HL-60/S4 treated with phorbol 12-myristate 13-acetate at 8.2 ng/mL for 4 days and 3 days (cell line): Measurements from ENCODE around the gene TBC1D24.

Experiments
- in situ Hi-C: fragments of 300-500 bp; cut with MboI; formaldehyde crosslinking; loops from 2 replicates; pipeline ENCODE4 v1.15.0; 2022; ENCODE audit warnings: low sequenced_read_pairs

TBC1D24 gene

DNA sequence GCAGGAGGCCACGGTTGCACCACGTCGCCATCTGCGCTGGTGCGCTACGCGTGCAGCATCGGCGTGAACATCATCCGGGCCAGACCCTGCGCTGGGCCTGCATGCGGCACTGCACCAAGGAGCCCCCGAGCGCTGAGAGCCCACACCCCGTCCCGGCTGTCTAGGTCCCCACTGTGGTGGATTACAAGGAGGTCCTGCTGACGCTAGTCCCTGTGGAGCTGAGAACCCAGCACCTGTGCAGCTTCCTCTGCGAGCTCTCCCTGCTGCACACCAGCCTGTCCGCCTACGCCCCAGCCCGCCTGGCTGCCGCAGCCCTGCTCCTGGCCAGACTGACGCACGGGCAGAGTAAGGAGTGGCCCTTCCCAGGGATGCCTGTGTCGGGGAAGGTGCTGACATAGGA lies 25.8 kb upstream of the TBC1D24 start:
- in situ Hi-C loops, result no loop called here

DNA sequence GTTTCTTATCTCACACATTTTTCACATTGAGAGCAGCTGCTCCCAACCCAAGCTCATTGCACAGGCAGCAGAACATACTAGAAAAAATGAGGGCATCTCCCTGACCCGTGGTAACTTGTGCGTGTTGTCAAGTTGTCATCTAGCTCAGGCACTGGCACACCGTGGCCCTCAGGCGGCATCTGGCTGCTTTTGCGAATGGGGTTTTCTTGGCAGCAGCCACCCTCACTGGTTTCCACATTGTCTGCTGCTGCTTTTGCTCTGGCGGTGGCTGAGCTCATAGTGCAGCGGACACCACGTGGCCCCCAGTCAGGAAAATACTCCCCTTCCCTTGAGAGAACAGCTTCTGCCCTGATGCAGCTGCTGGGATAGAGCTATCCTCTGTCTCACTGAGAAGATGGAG lies 24.4 kb upstream of the TBC1D24 start:
- in situ Hi-C loops, result no loop called here

DNA sequence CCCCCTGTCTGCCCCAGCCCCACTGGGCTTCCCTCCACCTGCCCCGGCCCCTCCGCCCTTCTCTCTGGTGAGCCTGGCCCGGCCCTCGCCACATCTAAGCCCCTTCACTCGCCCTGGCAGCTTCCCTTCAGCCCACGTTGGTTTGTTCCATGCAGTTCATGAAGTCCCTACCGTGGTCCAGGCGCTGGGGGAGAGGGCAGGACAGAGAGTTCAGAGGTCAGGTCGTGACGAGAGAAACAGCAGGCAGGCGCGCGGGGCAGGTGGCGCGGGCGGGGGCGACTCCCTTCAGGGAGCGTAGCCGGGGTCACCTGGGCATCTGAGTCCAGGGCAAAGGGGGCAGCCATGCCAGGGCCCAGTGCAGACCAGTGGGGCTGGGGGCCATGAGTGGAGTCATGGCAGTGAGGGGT lies 23.9 kb upstream of the TBC1D24 start:
- in situ Hi-C loops, result no loop called here

DNA sequence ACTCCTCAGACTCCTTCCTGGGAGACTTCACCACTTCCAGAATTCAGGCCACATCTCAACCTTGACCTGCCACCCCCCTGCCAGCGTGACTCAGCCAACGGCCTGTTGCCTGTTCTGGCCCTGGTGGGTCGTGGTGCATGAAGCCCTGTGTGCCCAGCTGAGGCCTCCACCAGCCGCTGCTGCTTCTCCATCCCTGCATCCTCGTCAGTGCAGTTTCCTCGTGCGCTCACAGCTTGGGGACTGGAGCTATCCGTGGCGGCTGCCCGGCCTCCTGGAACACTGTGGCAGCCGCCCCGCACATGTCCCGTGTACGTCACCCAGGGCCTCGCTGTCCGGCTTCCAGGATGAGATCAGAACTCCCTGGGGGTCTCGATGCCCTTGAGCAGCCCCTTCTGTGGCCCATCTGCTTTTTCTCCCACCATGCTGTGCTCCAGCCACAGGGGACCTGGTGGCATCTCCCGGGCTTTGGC lies 23.0 kb upstream of the TBC1D24 start:
- in situ Hi-C loops, result no loop called here

DNA sequence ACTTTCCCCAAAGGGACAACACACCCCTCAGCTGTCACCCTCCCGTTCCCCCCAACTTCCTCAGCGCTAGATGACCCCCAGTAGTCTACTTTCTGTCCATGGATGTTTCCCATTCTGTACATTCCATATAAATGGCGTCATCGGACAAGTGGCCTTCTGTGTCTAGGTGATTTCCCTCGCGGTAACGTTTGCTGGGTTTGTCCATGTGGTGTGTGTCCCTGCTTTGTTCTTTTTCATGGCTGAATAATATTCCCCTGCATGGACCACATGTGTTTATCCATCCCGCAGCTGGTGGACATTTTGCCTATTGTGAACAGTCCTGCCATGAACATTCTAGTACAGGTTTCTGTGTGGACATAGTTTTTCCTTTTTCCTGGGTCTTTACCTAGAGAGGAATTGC lies 22.3 kb upstream of the TBC1D24 start:
- in situ Hi-C loops, result no loop called here

DNA sequence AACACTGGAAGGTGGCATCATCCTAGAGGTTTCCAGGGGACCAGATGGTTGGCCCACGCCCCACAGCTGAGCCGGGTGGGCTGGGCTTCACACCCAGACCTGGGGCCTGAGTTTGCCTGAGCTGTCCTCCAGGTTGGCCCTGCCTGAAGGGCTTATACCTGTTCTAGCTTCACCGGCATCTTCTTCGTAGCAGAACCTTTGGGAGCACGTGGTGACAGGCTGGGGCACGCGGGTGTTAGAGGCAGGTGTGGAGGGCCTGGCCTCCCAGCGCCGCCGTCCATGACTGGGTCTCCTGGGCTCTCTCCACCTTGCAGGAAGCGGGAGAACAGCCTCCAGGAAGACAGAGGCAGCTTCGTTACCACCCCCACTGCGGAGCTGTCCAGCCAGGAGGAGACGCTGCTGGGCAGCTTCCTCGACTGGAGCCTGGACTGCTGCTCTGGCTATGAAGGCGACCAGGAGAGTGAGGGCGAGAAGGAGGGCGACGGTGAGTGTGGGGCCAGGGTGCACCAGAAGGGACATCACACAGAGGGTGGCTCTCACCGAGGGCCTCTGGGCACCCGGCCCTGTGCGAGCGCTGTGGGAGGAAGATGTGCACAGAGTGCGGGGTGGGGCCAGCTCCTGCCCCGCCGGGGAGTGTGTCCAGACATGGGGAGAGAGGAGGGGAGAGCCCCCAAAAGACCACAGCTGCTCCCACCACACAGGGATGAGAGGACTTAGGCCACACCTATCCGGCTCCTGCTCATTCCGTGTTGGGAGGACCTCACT lies 19.7 kb upstream of the TBC1D24 start:
- in situ Hi-C loops, result no loop called here

DNA sequence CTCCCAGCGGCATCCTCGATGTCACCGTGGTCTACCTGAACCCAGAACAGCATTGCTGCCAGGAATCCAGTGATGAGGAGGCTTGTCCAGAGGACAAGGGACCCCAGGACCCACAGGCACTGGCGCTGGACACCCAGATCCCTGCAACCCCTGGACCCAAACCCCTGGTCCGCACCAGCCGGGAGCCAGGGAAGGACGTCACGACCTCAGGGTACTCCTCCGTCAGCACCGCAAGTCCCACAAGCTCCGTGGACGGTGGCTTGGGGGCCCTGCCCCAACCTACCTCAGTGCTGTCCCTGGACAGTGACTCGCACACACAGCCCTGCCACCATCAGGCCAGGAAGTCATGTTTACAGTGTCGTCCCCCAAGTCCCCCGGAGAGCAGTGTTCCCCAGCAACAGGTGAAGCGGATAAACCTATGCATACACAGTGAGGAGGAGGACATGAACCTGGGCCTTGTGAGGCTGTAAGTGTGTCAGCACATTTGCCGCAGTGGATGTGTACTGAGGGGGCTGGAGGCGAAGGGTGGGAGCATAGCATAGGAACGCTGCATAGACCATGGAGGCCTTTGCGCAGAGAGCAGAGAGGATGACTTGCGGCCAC lies 18.3 kb upstream of the TBC1D24 start:
- in situ Hi-C loops, result no loop called here

DNA sequence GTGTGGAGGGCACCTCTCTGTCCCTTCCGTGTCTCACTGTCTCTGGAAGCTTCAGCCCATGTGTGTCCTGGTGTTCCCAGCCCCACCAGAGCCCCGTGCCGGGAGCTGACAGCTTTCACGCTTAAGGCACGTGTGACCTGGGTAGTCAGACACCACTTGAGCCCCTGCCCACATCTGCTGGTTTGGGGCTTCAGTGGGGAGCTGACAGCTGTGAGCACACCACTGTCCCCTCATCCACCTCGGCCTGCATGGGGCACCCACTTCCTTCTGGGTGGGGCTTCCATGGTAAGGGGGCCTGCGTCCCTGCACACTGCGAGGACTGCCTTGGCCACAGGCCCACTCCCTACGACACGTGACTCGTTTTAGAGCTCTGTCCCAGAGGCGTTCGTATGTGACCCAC lies 17.7 kb upstream of the TBC1D24 start:
- in situ Hi-C loops, result no loop called here

DNA sequence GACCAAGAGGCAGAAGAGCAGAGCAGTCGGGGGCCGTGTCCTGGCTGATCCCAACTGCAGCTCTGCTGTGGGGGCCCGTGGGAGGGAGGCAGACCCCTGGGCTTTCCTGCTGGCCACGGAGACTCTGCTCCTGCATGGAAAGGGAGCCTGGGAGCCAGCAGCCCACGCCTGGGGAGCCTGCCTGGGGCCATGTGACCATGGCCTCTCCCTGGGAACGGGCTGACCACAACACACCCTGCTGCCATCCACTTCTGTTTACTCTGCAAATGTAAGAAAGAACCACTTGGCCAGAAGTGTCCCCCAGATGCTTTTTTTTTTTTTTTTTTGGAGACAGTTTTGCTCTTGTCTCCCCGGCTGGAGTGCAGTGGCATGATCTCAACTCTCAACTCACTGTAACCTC lies 17.0 kb upstream of the TBC1D24 start:
- in situ Hi-C loops, result no loop called here

DNA sequence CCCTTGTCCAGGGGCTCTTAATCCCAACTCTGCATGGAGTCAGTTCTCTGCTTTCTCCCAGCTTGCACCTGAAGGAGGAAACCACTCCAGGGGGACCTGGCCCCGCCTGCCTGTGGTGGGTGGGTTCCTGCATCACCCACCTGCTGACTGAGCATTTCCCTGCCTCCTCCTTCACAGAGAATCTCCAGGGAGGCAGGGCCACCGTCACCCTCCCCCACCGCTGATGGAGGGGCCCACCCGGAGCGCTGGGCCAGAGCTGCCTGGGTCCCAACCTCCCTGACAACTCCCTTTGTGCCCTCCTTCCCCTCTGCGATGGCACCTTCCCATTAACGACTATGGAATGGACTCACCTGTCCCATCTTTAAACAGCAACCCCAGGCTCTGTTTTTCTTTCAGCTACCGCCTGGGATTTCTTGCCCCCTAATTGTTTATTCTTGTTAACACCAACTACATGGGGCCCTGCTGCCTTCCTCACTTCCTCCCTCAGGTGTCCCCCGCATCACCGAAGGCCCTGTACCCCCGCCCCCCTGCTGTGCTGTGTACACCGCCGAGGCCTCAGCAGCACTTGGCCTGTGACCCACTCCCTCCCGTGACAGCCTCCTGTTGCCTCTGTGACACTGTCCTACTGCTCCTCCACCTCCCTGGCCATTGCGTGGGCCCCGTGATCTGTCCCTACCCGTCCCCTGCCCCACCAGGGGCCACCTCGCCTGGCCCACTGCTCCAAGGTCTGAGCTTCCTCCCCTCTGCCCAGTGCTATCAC lies 15.9 kb upstream of the TBC1D24 start:
- in situ Hi-C loops, result no loop called here

DNA sequence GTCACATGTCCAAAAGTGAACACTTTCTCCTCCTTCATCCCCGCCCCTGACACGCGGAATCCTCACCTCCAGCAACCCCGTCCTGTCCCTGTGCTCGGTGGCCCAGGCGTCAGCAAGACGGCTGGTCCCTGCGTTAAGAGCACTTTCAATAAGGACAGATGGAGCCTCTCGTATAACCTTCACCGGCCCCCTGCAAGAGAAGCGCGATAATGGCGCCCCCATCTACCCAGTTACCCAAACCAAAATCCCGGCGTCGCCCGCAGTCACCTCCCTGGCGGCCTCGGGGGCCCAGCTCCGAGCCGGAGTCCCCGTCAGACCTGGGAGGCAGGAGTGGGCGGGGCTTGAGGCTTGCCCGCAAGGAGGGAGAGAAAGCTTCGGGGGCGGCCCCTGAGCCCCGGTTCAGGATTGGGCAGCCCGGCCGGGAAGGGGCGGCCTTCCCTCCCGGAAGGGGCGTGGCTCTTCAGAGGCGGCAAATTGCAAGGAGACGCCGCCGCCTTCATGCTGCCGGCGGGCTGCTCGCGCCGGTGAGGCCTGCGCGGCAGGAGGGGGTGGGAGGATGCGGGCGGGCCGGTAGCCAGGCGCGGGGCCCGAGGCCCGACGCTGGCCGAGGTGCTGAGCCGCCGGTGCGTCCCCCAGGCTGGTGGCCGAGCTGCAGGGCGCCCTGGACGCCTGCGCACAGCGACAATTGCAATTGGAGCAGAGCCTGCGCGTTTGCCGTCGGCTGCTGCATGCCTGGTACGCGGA lies 15.1 kb upstream of the TBC1D24 start, which contains the start of gene TEDC2:
TSS of gene TEDC2 (plus strand) at position 463 of the 744 bp plus-strand sequence. CDS start at position 499, 36 bp downstream.
- in situ Hi-C loops, result no loop called here

DNA sequence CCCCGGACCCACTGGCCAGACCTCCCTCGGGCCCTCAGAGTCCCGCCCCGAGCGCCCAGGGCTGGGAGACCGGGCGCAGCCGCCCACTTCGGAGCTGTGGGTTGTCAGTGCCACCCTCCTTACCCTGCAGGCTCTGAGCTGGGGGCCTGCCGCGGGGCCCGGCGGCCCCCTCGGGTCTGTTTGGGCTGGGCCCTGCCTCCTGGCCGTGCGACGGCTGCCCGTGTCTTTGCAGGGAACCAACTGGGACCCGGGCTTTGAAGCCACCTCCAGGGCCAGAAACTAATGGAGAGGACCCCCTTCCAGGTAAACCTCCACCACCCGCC lies 14.6 kb upstream of the TBC1D24 start:
- in situ Hi-C loops, result no loop called here

DNA sequence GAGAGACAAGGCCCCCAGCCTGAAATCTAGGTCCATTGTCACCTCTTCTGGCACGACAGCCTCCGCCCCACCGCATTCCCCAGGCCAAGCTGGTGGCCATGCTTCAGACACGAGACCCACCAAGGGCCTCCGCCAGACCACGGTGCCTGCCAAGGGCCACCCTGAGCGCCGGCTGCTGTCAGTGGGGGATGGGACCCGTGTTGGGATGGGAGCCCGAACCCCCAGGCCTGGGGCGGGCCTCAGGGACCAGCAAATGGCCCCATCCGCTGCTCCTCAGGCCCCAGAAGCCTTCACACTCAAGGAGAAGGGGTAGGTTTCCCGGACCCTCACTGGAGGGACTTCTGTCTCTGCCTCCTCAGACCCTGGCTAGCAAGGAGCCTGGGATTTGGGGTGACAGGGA lies 14.0 kb upstream of the TBC1D24 start:
- in situ Hi-C loops, result no loop called here

DNA sequence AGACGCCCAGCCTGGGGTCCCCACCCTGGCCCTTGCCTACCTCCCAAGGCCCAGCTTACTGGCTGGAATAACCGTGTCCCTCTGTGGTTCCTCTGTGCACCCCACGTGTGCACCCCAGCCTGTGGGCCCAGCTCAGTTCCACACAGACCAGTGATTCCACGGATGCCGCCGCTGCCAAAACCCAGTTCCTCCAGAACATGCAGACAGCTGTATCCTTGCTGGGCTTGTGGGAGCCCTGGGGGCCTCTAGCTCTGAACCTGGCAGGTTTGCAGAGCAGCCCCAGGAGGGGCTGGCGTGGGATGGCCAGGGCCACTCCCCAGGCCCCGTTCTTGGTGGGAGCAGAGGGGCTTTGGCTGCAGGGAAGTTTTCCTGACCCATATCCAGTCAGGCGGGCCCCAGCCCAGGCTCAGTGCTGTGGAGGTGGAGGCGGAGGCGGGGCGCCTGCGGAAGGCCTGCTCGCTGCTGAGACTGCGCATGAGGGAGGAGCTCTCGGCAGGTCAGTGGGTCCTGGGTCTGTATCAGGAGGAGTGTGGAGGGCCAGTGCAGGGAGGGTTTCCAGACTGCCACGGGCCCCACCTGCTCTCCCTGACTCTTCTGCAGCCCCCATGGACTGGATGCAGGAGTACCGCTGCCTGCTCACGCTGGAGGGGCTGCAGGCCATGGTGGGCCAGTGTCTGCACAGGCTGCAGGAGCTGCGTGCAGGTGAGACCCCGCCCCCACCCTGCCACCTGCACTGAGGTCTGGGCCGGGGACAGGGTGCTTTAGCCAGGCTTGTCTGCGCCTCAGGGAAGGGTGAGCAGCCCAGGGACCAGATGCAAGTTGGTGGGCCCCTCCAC lies 12.7 kb upstream of the TBC1D24 start:
- in situ Hi-C loops, result no loop called here

DNA sequence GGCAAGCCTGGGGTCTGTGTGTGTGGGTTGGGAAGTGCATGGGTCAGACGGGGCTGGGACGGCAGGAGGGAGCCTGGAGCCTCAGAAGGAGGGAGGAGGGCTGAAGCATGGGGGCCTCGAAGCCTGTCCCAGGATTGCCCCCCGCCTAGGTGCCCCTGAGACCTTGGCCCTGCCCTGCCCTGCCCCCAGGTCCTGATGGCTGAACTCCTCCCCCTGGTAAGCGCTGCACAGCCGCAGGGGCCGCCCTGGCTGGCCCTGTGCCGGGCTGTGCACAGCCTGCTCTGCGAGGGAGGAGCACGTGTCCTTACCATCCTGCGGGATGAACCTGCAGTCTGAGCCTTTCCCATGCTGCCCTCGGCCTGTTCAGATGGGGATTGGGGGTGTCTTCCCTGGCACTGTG lies 10.6 kb upstream of the TBC1D24 start:
- in situ Hi-C loops, result no loop called here

DNA sequence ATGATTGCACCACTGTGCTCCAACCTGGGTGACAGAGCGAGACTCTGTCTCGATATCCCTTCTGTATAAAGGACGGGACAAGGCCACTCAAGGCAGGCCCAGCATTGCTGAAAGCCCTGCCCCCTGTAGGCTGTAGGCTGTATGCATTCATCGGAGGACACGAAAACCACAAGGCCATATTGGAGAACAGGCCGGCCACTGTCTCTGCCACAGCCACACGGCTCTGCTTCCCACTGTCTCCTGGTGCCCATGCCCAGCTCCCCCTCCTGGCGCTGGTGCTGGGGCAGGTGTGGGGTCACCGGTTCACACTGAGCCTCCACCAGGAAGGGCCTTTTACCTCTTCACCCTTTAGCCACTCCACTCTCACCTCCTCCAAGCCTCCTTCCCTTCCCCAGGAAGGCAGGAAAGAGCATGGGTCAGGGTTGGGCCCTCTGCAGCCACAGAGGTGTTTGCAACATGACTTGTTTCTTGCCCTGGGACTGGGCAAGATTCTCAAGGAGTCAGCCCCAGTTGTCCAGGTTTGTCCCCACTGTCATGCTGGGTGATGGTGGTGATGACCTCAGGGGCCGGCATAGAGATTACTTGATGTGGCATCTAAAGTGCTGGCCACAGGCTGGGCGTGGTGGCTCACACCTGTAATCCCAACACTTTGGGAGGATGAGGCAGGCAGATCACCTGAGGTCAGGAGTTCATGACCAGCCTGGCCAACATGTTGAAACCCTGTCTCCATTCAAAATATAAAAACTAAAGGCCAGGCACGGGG lies 9.1 kb upstream of the TBC1D24 start:
- in situ Hi-C loops, result no loop called here

DNA sequence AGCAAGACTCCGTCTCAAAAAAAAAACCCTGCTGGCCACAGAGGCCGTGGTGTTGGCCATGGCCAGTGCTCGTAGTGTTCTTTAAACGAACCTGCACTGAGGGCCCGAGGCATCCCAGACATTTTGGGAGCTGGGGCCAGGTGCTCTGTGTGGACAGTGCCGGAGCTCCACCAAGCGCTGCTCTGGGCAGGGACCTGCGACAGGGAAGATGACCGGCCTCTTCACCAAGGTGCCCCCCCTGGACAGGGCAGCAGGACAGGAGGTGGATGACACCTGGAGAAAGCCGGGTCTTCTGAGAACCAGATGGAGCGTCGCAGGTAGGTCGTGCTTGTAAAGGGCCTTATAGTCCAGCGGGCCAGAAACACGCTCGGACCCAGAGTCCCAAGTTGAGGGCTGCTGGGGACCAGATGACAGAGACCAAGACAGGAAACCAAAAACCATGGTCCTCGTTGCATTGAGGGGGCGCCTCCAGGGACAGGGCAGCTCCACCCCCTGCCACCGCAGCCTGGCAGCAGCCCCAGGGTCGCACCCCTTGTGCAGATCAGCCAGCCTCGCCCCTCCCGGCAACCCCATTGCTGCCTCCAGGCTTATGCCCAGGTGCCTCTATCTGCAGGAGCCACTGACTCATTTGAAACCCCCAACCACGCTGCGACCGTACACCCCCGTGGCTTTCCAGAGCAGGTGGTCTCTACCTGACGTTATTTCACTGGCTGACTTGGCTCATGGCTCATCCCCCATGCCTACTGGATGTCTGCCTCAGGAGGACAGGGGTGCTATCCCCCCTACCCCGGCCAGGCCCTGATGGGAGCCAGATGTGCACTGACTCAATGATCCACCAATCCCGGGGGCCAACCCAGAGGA lies 8.0 kb upstream of the TBC1D24 start:
- in situ Hi-C loops, result no loop called here

DNA sequence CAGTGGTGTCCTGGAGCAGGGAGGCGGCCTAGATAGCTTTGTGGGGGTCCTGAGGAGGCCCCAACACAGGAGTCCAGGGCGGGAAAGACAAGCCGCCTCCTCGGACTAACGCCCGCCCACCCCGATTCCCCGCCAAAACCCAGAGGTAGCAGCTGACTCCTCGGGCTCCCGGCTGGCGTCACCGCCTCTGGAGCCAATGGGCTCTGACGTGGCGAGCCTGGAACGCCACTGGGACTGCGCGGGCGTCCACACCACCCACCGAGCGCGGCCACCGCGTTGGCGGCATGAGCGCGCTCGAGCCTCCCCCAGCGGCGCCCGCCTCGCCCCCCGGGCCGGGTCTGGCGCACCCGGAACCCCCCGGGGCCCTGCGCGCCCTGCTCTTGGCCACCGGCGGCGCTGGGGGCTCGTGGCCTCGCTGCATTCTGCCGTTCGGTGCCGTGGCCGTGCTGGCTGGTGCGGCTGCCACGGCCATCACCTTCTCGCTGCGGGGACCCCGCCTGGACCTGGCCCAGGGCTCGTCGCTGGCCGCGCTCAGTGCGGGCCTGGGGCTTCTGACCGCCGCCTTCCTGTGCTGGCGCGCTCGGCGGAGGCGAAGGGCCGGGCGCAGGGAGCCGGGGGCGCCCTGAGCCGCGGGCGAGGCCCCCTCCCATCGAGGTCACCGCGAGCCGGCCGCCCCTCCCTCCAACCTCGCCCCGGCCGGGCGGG lies 7.2 kb upstream of the TBC1D24 start:
- in situ Hi-C loops, result no loop called here
